Measurements from ENCODE around the gene SPRY4.

SPRY4 gene

GRCh38 chr5:142310803-142311202 lies 14.0 kb downstream of the SPRY4 start:
- Histone ChIP-seq H3K27ac (ENCODE audit: low read length) (no peak overlapping the region), H2AFZ (ENCODE audit: low read length) (no peak overlapping the region), H3K36me3 (replicated peaks; ENCODE audit: insufficient read depth, low read length) (no peaks in the 10 kb centered on the region), H3K79me2 (ENCODE audit: low read length) (no peaks in the 10 kb centered on the region), H3F3A (ENCODE audit: insufficient read depth, low read length) (no peaks in the 10 kb centered on the region), H3K27me3 (replicated peaks; ENCODE audit: insufficient read depth, low read length) (no peaks in the 10 kb centered on the region), H3K4me2 (ENCODE audit: low read depth, low read length) (no peak overlapping the region), H3K4me1 (ENCODE audit: low read length) (no peaks in the 10 kb centered on the region), H3K9me2 (replicated peaks; ENCODE audit: insufficient read depth, low read length) (no peaks in the 10 kb centered on the region), H4K20me1 (ENCODE audit: insufficient read depth, low read length) (no peaks in the 10 kb centered on the region), H3K4me3 (ENCODE audit: low read length) (no peak overlapping the region), H3K9ac (ENCODE audit: low read length) (no peak overlapping the region), H3K9me3 (replicated peaks; ENCODE audit: insufficient read depth, low read length) (no peaks in the 10 kb centered on the region)
- no peak for TF ChIP-seq EZH2phosphoT487 (IDR thresholded peaks at IDR 0.05; ENCODE audit: low read length)
- TF ChIP-seq EZH2 (optimal IDR thresholded peaks at IDR 0.05; ENCODE audit: low read depth, low read length): no peak
- TF ChIP-seq CTCF (IDR thresholded peaks at IDR 0.05; ENCODE audit: low read length): no peak
- DNase-seq: no peak

DNA sequence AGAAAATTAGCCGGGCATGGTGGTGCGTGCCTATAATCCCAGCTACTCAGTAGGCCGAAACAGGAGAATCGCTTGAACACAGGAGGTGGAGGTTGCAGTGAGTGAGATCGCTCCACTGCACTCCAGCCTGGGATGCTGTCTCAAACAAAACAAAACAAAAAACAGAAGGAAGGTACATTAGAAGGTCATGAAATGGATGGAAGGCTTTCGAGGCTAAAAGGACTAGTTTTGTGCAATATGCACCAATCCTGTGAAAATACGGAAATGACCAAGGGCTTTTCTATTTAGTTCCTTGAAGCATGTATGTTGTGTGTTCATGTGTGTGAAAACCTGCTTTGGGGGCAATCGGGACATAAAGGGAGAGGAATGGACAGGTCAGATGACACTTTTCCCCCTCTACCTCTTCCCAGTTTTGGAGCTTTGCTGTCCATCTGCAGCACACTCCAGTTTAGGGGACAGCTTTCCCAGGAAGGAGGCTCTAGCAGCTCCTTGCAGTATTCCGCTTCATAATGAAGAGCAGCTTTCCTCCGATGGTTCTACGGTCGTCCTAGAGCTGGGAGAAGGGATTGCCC lies 15.0 kb downstream of the SPRY4 start:
- Histone ChIP-seq H2AFZ (ENCODE audit: low read length) (no peak overlapping the region), H3K27ac (ENCODE audit: low read length) (no peak overlapping the region), H3K9me2 (replicated peaks; ENCODE audit: insufficient read depth, low read length) (no peaks in the 10 kb centered on the region), H3K36me3 (replicated peaks; ENCODE audit: insufficient read depth, low read length) (no peaks in the 10 kb centered on the region), H3F3A (ENCODE audit: insufficient read depth, low read length) (no peaks in the 10 kb centered on the region), H3K4me2 (ENCODE audit: low read depth, low read length) (no peak overlapping the region), H3K4me1 (ENCODE audit: low read length) (no peaks in the 10 kb centered on the region), H3K27me3 (replicated peaks; ENCODE audit: insufficient read depth, low read length) (no peaks in the 10 kb centered on the region), H4K20me1 (ENCODE audit: insufficient read depth, low read length) (no peaks in the 10 kb centered on the region), H3K9ac (ENCODE audit: low read length) (no peak overlapping the region), H3K9me3 (replicated peaks; ENCODE audit: insufficient read depth, low read length) (no peaks in the 10 kb centered on the region), H3K4me3 (ENCODE audit: low read length) (no peak overlapping the region), H3K79me2 (ENCODE audit: low read length) (no peaks in the 10 kb centered on the region)
- TF ChIP-seq CTCF (IDR thresholded peaks at IDR 0.05; ENCODE audit: low read length) (no peak), EZH2phosphoT487 (IDR thresholded peaks at IDR 0.05; ENCODE audit: low read length) (no peak), EZH2 (optimal IDR thresholded peaks at IDR 0.05; ENCODE audit: low read depth, low read length) (no peak)
- DNase-seq: no peak

GRCh38 chr5:142308358-142308757 lies 16.5 kb downstream of the SPRY4 start:
- Histone ChIP-seq H4K20me1 (ENCODE audit: insufficient read depth, low read length) (no peaks in the 10 kb centered on the region), H3K9me2 (replicated peaks; ENCODE audit: insufficient read depth, low read length) (no peaks in the 10 kb centered on the region), H3K79me2 (ENCODE audit: low read length) (no peaks in the 10 kb centered on the region), H3K27ac (ENCODE audit: low read length) (no peak overlapping the region), H2AFZ (ENCODE audit: low read length) (no peak overlapping the region), H3K4me1 (ENCODE audit: low read length) (no peaks in the 10 kb centered on the region), H3K4me2 (ENCODE audit: low read depth, low read length) (no peak overlapping the region), H3K9me3 (replicated peaks; ENCODE audit: insufficient read depth, low read length) (no peaks in the 10 kb centered on the region), H3K4me3 (ENCODE audit: low read length) (no peak overlapping the region), H3K27me3 (replicated peaks; ENCODE audit: insufficient read depth, low read length) (no peaks in the 10 kb centered on the region), H3F3A (ENCODE audit: insufficient read depth, low read length) (no peaks in the 10 kb centered on the region), H3K36me3 (replicated peaks; ENCODE audit: insufficient read depth, low read length) (no peaks in the 10 kb centered on the region), H3K9ac (ENCODE audit: low read length) (no peak overlapping the region)
- TF ChIP-seq EZH2phosphoT487 (IDR thresholded peaks at IDR 0.05; ENCODE audit: low read length) (no peak), EZH2 (optimal IDR thresholded peaks at IDR 0.05; ENCODE audit: low read depth, low read length) (no peak), CTCF (IDR thresholded peaks at IDR 0.05; ENCODE audit: low read length) (no peak)
- no peak for DNase-seq
